CD4-positive, alpha-beta T cell treated with Interleukin-2 at 100 ng/mL for 4 hours (primary cell): ENCODE measurements around the gene ACMSD.
"Not testable (repeated sequence)": the region's sequence is repeated elsewhere in the genome, so short reads cannot be mapped to it uniquely, and the experiment has no call there.

Source experiments
- DNase-seq: peaks from one replicate; pipeline ENCODE4 v3.0.0-alpha.2; 2020; ENCODE audit warnings: low spot score

Gene ACMSD

DNA sequence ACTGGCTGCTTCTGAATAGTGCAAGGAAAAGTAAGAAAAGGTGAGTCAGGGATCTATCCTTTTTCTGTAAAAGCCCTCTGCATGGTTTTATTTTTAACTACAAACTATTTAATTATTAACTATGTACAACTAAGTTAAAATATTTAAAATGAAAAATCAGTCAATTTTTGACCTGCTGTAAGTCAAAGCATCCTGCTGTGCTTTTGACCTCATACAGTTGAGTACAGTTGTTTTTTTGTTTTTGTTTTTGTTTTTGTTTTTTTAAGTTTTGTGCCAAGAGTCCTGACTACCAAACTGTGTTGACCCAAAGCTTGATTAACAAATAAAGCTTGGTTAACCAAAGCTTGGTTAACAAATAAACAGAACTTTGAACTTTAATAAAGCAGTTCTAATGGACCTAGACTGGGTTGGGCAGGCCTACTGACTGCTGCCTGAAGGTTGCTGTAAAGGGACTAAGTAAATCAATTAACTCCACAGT lies at the start of gene ACMSD:
TSS of gene ACMSD (plus strand) at position 474 of the 478 bp plus-strand sequence. CDS start 67 bp downstream, outside the sequence.
- DNase-seq: no peak

DNA sequence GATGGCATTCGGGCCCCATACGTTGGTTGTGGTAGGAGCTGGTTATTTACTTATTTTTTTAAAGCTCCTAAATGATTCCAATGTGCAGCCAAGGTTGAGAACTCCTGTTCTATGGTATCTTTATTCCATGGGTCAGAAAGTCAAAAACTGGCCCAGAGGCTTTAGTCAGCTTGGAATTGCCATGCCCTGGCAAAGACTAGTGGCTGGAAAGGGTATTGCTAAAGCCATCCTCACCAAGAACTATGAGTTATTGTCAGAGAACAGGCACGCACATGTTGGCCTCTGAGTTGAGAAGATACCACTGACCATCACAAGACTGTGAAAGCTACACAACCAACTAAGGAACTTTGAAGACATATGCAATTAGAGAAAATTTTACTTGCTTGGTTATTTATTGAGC lies 47.9 kb upstream of the ACMSD start:
- no peak for DNase-seq

- no peak for DNase-seq
Observed at GRCh38 chr2:134791616-134792015, 46.8 kb upstream of the ACMSD start.

DNA sequence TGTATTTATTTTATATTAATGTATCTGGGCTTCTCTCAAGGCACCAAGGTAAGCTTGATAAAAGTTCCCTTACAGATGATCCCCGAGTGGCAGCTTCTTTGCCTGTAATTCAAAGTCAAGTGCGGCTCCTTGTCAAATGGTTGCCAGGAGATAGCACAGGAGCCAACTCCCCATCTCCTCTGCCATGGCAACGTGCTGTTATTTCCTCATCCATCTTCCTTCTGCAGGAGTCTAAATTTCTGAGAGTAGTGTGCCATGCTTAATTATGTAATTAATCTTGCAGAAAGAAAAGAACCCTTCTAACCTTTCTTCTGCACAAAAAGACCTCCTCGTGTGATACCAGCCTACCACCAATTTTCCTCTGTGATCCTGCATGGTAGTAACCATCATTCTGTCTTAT lies 46.2 kb upstream of the ACMSD start:
- DNase-seq: no peak

- DNase-seq: no peak
Observed at GRCh38 chr2:134795765-134796164, 42.7 kb upstream of the ACMSD start.

DNA sequence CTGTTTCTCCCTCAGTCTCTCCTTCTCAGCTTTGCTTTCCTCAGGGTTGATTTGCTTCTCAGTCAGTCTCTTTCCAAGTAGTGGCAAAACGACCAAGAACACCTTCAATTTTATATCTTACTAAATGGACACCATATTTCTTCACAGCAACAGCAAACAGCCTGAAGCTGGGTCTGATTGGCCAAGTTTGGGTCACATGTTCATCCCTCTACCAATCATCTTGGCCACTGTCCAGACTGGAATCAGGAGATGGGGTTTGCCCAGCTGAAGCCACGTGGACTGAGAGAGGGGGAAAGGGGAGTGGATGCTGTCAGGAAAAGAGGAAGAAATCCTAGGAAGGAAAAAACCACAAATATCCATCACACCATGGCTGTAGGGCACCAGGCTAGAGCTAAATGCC lies 42.0 kb upstream of the ACMSD start:
- no peak for DNase-seq

- DNase-seq: no peak
Observed at GRCh38 chr2:134799936-134800335, 38.5 kb upstream of the ACMSD start.

- no peak for DNase-seq
Observed at GRCh38 chr2:134800341-134800740, 38.1 kb upstream of the ACMSD start.

- not testable (repeated sequence) for DNase-seq
Observed at GRCh38 chr2:134803609-134804405, 34.6 kb upstream of the ACMSD start.

DNA sequence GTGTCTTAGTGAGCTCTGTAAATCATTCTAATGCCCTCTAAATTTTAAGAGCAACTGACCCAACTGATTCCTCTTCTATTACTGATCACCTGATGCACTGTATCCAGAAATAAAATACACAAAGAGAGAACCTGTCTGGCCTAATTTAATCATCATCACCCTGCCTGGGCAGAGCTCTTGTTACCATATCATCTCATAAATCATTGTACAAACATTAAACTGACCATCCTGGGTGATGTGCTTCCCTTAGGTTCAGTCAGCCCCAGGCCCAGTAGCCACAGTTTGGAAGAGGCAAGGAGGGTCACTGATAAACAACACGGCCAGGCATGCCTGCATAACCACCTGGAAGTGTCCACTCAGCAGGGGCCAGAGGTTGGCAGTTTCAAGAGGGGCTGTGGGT lies 22.7 kb upstream of the ACMSD start:
- no peak for DNase-seq

DNA sequence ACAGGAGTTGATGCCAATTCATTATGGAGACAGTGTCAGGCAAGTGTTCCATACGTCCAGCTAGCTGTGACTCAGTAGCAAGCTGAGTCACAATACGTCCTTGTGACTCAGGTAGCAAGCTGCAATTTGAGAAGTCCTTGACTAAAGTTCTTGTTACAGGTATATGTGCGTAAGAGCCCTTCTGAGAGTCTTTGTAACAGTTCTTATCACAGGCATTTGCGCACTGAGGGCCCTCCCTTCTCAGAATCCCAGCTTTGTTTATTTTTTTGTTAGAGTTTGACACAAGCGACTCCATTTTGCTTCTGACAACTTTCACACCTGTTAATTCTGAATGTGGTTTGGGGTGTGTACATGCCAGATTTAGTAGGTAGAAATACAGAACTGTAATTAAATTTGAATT lies 20.1 kb upstream of the ACMSD start:
- DNase-seq: no peak

DNA sequence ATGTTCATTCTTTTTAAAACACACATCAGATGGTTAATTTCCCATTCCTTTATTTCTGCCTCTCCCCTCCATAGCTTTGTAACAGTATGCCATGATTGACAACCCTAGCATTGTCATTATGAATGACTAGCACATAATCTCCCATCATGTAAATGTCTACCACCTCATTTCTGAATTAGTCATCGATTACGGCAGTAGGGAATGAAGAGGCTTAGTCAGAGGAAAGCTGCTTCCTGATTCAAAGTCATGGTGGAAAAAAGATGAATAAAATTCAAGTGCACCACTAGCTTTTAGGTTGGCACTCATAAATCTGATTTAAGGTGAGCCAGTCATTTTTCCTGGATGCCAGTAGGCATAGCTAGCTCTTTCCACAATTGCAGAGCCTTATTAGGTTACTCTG lies 19.1 kb upstream of the ACMSD start:
- no peak for DNase-seq

GRCh38 chr2:134823431-134823830 lies 15.0 kb upstream of the ACMSD start:
- DNase-seq: no peak

GRCh38 chr2:134823832-134824231 lies 14.6 kb upstream of the ACMSD start:
- DNase-seq: no peak

GRCh38 chr2:134825716-134826115 lies 12.7 kb upstream of the ACMSD start:
- not testable (repeated sequence) for DNase-seq

GRCh38 chr2:134835471-134835870 lies 2.9 kb upstream of the ACMSD start:
- no peak for DNase-seq

GRCh38 chr2:134836986-134837385 lies 1.4 kb upstream of the ACMSD start:
- DNase-seq: no peak

GRCh38 chr2:134839649-134840048 lies 1.2 kb downstream of the ACMSD start:
- DNase-seq: no peak

DNA sequence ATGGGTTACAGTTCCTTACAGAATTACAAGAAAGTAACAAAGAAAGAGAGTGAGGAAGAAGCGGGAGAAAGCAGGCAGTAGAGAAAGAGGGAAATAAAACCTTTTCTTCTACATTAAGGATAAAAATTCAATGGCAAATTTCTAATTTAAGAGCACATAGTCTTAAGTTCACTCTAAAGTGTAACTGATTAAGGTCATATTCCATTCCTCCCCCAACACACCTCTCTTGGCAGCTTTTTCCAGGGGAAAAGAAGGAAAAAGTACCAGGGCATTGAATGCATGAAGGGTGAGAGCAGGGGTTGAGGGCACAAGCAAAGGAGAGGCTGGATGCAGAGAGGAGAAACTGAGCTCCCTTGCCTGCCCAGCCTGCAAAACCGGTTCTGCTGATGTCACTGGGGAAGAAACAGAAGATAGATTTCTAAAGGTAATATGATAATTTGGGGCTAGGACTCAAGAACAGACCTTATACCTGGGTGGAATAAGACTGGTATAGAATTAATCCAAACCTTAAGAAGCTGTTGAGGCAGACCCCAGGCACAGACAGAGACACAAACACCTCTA lies 4.6 kb downstream of the ACMSD start:
- DNase-seq: no peak

DNA sequence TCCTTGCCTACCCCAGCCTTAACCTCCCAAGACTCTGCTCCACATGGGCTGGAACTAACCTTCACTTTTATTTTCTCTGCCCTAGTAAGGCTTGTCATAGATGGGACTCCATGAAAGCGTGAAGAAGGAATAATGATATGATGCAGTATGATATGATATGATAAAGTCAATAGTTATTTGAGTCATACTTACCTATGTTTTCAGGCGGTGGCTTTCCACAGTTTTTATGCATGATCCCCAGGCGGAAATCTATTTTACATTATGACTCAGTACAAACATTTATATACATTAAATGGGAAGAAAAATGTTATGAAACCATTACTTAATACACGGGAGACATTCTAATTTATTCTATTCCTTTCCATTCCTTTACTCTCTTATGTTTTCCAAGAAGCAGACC lies 5.6 kb downstream of the ACMSD start:
- DNase-seq: no peak

GRCh38 chr2:134845028-134845427 lies 6.6 kb downstream of the ACMSD start:
- DNase-seq: no peak

- no peak for DNase-seq
Observed at GRCh38 chr2:134845719-134846118, 7.3 kb downstream of the ACMSD start.

- no peak for DNase-seq
Observed at GRCh38 chr2:134846213-134846612, 7.8 kb downstream of the ACMSD start.

DNA sequence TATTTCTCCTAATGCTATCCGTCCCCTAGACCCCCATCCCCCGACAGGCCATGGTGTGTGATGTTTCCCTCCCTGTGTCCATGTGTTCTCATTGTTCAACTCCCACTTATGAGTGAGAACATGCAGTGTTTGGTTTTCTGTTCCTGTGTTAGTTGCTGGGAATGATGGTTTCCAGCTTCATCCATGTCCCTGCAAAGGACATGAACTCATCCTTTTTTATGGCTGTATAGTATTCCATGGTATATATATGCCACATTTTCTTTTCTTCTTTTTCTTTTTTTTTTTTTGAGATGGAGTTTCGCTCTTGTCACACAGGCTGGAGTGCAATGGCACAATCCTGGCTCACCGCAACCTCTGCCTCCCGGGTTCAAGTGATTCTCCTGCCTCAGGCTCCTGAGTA lies 9.2 kb downstream of the ACMSD start:
- DNase-seq: not testable (repeated sequence)
